ENCODE data around the gene FYTTD1.

The FYTTD1 gene

GRCh38 chr3:197784019-197784585, 34.4 kb downstream of the FYTTD1 start:
- DNase-seq, result no peak
- intact Hi-C loops (cut with DNase I), result no loop called here

GRCh38 chr3:197787412-197787811, 37.7 kb downstream of the FYTTD1 start:
- intact Hi-C loops (cut with DNase I), result no loop called here
- no peak for DNase-seq

DNA sequence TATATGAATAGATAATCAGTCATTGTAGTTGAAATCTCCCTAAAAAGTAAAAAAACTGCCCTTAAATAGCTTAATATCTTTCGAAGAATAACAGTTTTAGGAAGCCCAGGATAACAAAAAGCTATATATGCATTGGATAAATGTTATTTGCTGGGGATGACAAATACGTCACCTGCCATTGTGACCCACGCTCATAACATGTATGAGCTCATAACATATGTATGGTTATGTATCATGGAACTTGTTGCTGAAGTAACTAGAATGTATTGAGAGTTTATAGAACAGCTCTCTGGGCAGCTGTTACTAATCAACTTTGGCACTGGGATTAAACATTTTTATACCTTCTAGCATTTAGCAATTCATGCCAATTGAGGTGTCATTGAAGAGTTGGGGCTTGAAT, 39.6 kb downstream of the FYTTD1 start:
- intact Hi-C loops (cut with DNase I), result no loop called here
- no peak for DNase-seq

- intact Hi-C loops (cut with DNase I), result loop anchor here (5.0 kb wide), 1 partner anchor 43 kb away; the partner anchor contains the start of gene FYTTD1
- no peak for DNase-seq
Observed at GRCh38 chr3:197790033-197790432, 40.4 kb downstream of the FYTTD1 start.

DNA sequence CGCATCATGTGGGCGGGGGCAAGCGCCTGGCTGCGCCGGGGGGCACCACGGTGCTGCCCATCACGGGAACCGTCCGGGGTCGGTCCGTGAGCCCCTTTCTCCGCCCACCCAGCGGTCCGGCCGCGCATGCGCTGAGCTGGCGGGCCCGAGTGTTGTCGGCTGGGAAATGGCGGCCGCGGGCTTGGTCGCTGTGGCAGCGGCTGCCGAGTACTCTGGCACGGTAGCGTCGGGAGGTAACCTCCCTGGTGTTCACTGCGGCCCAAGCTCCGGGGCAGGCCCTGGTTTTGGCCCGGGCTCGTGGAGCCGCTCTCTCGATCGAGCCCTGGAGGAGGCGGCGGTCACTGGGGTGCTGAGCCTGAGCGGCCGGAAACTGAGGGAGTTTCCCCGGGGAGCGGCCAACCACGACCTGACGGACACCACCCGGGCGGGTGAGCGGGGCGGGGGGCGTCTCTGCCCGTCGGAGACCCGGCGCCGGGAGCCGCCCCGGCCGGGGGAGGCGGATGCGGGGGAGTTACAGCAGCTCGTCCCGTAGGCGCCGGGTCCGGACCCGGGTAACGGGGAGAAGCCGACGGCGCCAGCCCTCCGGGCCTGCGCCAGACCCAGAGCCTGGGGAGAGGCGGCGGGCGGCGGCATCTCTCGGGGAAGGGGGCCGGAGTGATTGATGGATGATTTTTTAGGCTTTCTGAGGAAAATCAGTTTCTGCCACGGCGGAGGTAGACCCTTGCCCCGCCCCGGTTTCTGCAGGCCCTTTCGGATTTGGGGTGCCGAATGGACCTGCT, 41.6 kb downstream of the FYTTD1 start, which contains the start of gene LRCH3:
Gene LRCH3, plus strand, starts transcription at position 142 of the 779 bp plus-strand sequence. Its CDS starts 25 bp downstream, at position 167.
- intact Hi-C loops (cut with DNase I), result loop anchor here (5.0 kb wide), 1 partner anchor 44 kb away; the partner anchor contains the start of gene FYTTD1

DNA sequence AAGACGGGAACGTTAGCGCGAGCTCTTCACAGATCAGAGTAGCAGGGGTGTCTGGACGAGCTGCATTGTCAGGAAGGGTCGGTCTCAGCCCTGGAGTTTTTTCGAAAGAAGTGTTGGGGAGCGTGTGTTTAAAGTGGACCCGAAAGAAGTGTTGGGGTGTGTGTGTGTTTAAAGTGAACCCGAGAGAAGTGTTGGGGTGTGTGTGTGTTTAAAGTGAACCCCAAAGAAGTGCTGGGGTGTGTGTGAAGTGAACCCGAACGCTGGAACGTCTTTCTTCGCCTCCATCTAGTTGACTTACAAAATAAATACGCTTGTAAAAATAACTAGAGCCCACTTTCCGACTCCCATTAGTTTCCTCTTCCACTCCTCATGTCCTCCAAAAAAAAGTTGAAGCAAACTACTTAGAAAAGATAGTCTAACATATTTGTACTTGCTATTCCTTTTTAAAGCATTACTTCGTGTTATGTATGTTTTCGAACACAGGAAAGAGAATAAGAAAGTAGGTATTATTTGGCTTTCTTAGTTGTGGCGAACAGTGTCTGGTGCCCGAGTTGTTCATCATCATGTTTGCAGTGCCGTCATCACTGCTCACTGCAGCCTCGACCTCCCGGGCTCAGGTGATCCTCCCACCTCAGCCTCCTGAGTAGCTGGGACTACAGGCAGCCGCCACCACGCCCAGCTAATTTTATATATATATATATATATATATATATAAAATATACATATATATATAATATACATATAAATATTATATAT, 42.4 kb downstream of the FYTTD1 start:
- intact Hi-C loops (cut with DNase I), result loop anchor here (5.0 kb wide), 1 partner anchor 45 kb away; the partner anchor contains the start of gene FYTTD1
- peak in 3 of 42 donors; percentile 23 to 50 (median 35) for DNase-seq

More for the DNA sequence above, 41.6 kb downstream of the FYTTD1 start, which contains the start of gene LRCH3:
- DNase-seq, result peak; percentile 48 to 93 (median 84)

- DNase-seq, result no peak
- intact Hi-C loops (cut with DNase I), result loop anchor here (5.0 kb wide), 1 partner anchor 46 kb away; the partner anchor contains the start of gene FYTTD1
Observed at GRCh38 chr3:197793247-197793646, 43.6 kb downstream of the FYTTD1 start.

DNA sequence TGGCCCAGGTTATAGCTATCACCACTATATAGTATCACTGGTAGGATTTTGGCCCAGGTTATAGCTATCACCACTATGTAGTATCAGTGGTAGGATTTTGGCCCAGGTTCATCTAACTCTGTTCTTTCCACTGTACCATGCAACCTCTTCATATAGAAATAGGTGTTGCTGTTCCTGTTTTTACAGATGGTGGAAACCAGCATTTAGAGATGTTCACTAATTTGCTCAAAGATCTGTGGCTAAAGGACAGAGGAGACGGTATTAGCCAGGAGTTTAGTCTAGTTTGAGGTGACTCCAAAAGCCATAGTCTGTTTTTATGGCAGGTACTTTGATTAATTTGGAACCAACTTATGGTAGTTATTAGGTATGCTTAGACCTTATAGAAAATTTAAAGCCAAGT, 44.4 kb downstream of the FYTTD1 start:
- DNase-seq, result no peak
- intact Hi-C loops (cut with DNase I), result loop anchor here (5.0 kb wide), 1 partner anchor 47 kb away; the partner anchor contains the start of gene FYTTD1

DNA sequence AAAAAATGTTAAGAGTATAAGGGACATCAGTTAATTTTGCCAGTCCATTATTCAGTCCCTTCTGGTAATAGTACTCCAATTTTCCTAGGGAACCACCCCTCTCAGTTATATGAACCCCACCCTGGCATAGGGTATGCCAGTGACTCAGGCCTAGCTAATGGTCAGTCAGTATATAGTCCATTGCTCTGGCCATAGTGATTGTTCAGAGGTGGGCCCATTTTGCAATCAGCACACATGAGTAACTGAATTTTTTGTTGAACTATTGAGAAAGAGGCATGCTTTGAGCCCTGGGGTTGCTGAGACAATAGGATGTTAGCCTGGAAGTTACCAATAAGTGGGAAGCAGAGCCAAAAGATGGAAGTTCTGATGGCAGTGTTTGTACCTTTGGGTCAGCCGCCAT, 45.5 kb downstream of the FYTTD1 start:
- DNase-seq, result no peak
- intact Hi-C loops (cut with DNase I), result no loop called here

DNA sequence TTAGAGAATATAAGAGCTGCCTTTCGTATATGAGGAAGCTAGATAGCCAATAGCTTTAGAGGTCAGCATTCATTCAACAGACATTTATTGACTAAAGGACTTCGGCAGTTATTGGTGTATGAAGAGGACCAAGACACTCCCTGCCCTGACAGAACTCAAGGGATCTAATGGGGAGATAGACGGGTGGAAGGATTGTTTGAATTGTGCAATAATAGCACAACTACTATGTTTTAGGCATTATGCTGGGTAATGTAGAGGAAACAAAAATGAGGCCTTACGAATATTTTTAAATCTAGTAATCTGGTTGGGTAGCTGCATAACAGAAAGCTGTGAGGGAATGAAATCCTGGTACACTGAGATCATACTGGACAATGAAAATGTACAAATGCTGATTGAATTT, 46.4 kb downstream of the FYTTD1 start:
- no peak for DNase-seq
- intact Hi-C loops (cut with DNase I), result no loop called here

- intact Hi-C loops (cut with DNase I), result no loop called here
- no peak for DNase-seq
Observed at GRCh38 chr3:197798863-197799262, 49.2 kb downstream of the FYTTD1 start.

DNA sequence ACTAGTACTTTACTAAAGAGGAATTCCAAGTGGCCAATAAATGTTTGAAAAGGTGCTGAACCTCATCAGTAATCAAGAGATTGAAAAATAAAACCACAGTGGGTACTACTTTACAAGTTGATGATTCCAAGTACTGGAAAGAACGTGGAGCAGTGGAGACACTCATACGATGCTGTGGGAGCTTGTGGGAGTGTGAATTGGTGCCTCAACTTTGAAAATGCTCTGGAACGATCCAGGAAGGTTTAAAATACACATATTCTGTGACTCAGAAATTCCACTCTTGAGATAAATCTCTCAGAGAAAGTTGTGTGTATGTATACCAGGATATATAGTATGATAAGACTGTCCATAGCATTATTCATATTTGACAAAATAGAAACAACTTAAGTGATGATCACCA, 50.7 kb downstream of the FYTTD1 start:
- intact Hi-C loops (cut with DNase I), result no loop called here
- DNase-seq, result peak in 5 of 42 donors; percentile 18 to 42 (median 38)

DNA sequence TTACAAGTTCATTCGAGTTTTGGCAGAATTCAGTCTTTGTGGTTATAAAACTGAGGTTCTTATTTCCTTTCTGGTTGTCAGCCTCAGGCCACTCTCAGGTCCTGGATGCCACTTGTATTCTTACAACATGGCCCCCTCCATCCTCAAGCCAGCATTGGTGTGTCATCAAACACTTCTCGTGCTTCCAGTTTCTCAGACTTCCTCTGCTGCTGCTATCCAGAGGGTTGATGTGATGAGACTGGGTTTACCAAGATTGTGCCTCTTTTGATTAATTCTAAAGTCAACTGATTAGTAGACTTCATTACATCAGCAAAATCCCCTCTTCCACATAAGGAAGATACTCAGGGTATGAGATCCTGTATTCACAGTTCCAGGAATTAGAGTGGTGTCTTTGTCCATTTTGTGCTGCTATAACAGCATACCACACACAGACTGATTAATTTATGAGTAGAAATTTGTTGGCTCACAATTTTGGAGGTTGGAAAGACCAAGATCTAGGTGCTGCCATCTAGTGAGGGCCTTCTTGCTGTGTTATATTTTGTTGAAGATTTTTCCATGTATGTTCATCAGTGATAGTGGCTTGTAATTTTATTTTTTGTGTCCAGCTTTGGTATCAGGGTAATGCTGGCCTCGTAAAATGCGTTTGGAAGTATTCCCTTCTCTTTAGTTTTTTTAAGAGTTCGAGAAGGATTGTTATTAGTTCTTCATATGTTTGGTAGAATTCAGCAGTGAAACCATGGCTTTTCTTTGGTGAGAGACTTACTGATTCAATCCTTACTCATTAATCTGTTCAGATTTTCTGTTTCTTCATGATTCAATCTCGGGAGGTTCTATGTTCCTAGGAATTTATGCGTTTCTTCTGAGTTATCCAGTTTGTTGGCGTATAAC, 52.5 kb downstream of the FYTTD1 start:
- intact Hi-C loops (cut with DNase I), result no loop called here

DNA sequence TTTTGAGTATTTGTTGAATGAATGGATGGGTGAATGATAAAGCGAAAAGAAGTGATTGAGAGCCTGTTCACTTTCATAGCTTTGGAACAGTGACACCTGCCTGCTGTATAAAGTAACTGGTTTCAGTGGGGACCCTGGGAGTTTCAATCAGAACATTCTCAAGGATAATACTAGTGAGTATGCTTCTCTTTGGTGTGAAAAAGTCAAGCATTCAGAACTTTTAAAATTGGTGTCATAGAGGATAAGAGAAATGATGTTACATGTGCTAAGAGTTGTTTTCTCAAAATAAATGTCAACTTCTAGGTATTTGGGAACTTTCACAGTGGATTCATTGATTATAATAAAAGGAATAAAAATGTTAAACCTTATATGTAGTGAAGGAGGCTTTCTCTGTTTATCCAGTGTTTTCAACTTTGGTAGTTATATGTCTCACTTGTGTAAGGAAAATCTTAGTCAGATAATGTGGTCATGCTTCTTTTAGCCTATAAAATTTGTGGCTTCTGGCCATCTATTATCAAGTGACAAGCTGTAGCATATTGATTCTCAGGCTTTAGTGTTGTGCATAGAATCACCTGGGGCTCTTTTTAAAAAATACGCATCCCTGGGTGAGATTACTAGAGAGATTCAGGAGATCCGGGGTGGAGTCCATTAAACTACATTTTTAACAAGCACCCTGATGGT, 53.2 kb downstream of the FYTTD1 start:
- intact Hi-C loops (cut with DNase I), result no loop called here
- no peak for DNase-seq

More for the DNA sequence above, 52.5 kb downstream of the FYTTD1 start:
- peak in 2 of 42 donors; percentile 12 to 21 for DNase-seq

DNA sequence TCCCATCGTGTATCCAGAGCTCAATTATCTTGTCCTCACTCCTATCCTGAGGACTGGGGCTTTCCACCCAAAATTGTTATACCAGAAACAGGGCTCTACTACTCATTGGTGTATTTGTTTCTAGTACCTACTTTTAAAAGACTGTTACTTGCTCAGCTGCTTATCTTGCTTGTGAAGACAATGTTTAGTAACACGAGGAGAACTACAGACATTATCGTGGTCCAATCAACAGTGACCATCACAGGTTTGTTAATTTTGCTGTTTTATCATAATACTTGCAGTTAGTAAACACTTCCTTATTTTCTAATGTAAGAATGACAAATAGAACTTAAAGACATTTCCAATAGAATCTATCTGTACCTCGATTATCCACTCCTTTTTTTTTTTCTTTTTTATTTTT, 54.8 kb downstream of the FYTTD1 start:
- no peak for DNase-seq
- intact Hi-C loops (cut with DNase I), result no loop called here

GRCh38 chr3:197807969-197808587, 58.4 kb downstream of the FYTTD1 start:
- no peak for DNase-seq
- intact Hi-C loops (cut with DNase I), result no loop called here

- intact Hi-C loops (cut with DNase I), result no loop called here
- no peak for DNase-seq
Observed at GRCh38 chr3:197809356-197810020, 59.8 kb downstream of the FYTTD1 start.

Data from head of caudate nucleus (tissue), 42 donors.